Measurements from ENCODE around the gene PPA1.

GRCh38 chr10:70232155-70232858 lies 922 bp downstream of the PPA1 start:
- TF ChIP-seq POLR2A (IDR thresholded peaks at IDR 0.05): peak; percentile 54 to 91
- TF ChIP-seq, protein P1, sequence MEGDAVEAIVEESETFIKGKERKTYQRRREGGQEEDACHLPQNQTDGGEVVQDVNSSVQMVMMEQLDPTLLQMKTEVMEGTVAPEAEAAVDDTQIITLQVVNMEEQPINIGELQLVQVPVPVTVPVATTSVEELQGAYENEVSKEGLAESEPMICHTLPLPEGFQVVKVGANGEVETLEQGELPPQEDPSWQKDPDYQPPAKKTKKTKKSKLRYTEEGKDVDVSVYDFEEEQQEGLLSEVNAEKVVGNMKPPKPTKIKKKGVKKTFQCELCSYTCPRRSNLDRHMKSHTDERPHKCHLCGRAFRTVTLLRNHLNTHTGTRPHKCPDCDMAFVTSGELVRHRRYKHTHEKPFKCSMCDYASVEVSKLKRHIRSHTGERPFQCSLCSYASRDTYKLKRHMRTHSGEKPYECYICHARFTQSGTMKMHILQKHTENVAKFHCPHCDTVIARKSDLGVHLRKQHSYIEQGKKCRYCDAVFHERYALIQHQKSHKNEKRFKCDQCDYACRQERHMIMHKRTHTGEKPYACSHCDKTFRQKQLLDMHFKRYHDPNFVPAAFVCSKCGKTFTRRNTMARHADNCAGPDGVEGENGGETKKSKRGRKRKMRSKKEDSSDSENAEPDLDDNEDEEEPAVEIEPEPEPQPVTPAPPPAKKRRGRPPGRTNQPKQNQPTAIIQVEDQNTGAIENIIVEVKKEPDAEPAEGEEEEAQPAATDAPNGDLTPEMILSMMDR (IDR thresholded peaks at IDR 0.05): no peak

Data from thyroid gland (tissue), 4 donors.